SK-N-SH (cell line): ENCODE data around the gene DVL3. TPM values are rescaled to one million over a fixed set of nuclear protein-coding genes. Genes with fewer than 3 reads are reported as not detected.
A peak's percentile ranks its signal among the peaks of the same experiment; 100 is the strongest.

Source experiments
- CTCF ChIA-PET: fragments of 300-600, 350-600 bp; formaldehyde crosslinking; extraction: SDS; loops from one replicate; lab custom pipeline; 2021; lab: Yijun Ruan, JAX
- POLR2A ChIA-PET: fragments of 350-600 bp; sonication (Branson Sonifier 250); formaldehyde crosslinking; extraction: SDS; loops from one replicate; lab custom pipeline; 2020; ENCODE audit warnings: antibody characterized with exemption, inconsistent platforms; lab: Yijun Ruan, JAX
- DNase-seq: peaks from one replicate; pipeline ENCODE4 v3.0.0; 2012
- H2AFZ ChIP-seq: fragments of 200-600 bp; sonication (generic); 2 replicates; pipeline ENCODE4 v1.8.1; 2016; ENCODE audit warnings: antibody characterized with exemption, mild to moderate bottlenecking, low read depth
- H3F3A ChIP-seq: fragments of 200-600 bp; sonication (generic); replicated peaks from 2 replicates; pipeline ENCODE3; 2016; ENCODE audit warnings: antibody characterized with exemption, mild to moderate bottlenecking; ENCODE audit not compliant: insufficient read depth
- H3K27ac ChIP-seq, 2 experiments: fragments of 200-500 bp in 1 of 2; fragments of 200-600 bp in 1 of 2; sonication (Bioruptor generic) in 1 of 2; sonication (generic), shearing (Covaris generic) in 1 of 2; 2 replicates each; pipeline versions ENCODE4 v1.5.1 to v1.6.1; 2014 to 2016; ENCODE audit warnings: low read depth in 2 of 2, inconsistent platforms in 1 of 2, low read length in 1 of 2, mild to moderate bottlenecking in 1 of 2, mixed read lengths in 1 of 2
- H3K27me3 ChIP-seq: fragments of 200-600 bp; sonication (generic), shearing (Covaris generic); 2 replicates; pipeline ENCODE4 v1.6.1; 2016; ENCODE audit warnings: mixed run types; ENCODE audit not compliant: insufficient read depth
- H3K36me3 ChIP-seq, 2 experiments: fragments of 200-500 bp in 1 of 2; fragments of 200-600 bp in 1 of 2; sonication (Bioruptor generic) in 1 of 2; sonication (generic) in 1 of 2; replicated peaks in 1 of 2; 2 replicates each; pipeline versions ENCODE3 to v1.5.1; 2014 to 2016; ENCODE audit warnings: low read length in 1 of 2, mild to moderate bottlenecking in 1 of 2; ENCODE audit not compliant: insufficient read depth in 2 of 2, control insufficient read depth in 1 of 2
- H3K4me1 ChIP-seq, 2 experiments: fragments of 200-500 bp in 1 of 2; fragments of 200-600 bp in 1 of 2; sonication (Bioruptor generic) in 1 of 2; sonication (generic), shearing (Covaris generic) in 1 of 2; 2 replicates each; pipeline versions ENCODE4 v1.5.1 to v1.6.1; 2014 to 2016; ENCODE audit warnings: low read depth in 1 of 2, low read length in 1 of 2, mixed run types in 1 of 2; ENCODE audit not compliant: insufficient read depth in 2 of 2, control insufficient read depth in 1 of 2
- H3K4me2 ChIP-seq: fragments of 200-600 bp; sonication (generic), shearing (Covaris generic); 2 replicates; pipeline ENCODE4 v1.6.1; 2017; ENCODE audit warnings: mixed run types
- H3K4me3 ChIP-seq, 2 experiments: fragments of 200-500 bp in 1 of 2; fragments of 200-600 bp in 1 of 2; sonication (Bioruptor generic) in 1 of 2; sonication (generic), shearing (Covaris generic) in 1 of 2; 2 replicates each; pipeline versions ENCODE4 v1.5.1 to v1.8.1; 2014 to 2016; ENCODE audit warnings: low read depth in 2 of 2, inconsistent platforms in 1 of 2, low read length in 1 of 2, mild to moderate bottlenecking in 1 of 2, mixed read lengths in 1 of 2, moderate library complexity in 1 of 2
- H3K79me2 ChIP-seq: fragments of 200-600 bp; sonication (generic); 2 replicates; pipeline ENCODE4 v1.8.1; 2017; ENCODE audit warnings: mild to moderate bottlenecking; ENCODE audit not compliant: insufficient read depth
- H3K9ac ChIP-seq: fragments of 200-600 bp; sonication (generic); 2 replicates; pipeline ENCODE4 v1.6.1; 2017; ENCODE audit warnings: mixed run types
- H3K9me2 ChIP-seq: fragments of 200-600 bp; sonication (generic); 2 replicates; pipeline ENCODE4 v1.6.1; 2017; ENCODE audit warnings: mixed run types
- H3K9me3 ChIP-seq: fragments of 200-600 bp; sonication (generic); 2 replicates; pipeline ENCODE4 v1.6.1; 2017; ENCODE audit warnings: mixed run types, mild to moderate bottlenecking, moderate library complexity
- H4K20me1 ChIP-seq: fragments of 200-600 bp; sonication (generic); 2 replicates; pipeline ENCODE4 v1.6.1; 2017; ENCODE audit warnings: mild to moderate bottlenecking, mixed run types; ENCODE audit not compliant: insufficient read depth
- FOSL2 ChIP-seq: IDR thresholded peaks from 2 replicates; pipeline ENCODE4 v1.4.0; 2012; ENCODE audit warnings: low read depth, mild to moderate bottlenecking, moderate library complexity, borderline replicate concordance
- MEF2A ChIP-seq: IDR thresholded peaks from 2 replicates; pipeline ENCODE4 v1.4.0; 2012; ENCODE audit warnings: low read depth, borderline replicate concordance
- POLR2AphosphoS5 ChIP-seq: IDR thresholded peaks from 2 replicates; pipeline ENCODE4 v1.6.1; 2012; ENCODE audit warnings: low read depth, low read length
- SIN3A ChIP-seq: IDR thresholded peaks from 2 replicates; pipeline ENCODE4 v1.6.1; 2012; ENCODE audit warnings: low read depth, mild to moderate bottlenecking, low read length, moderate library complexity, borderline replicate concordance
- TCF12 ChIP-seq: IDR thresholded peaks from 2 replicates; pipeline ENCODE4 v1.4.0; 2012
- WGBS: methylation state at CpG from one replicate; pipeline ENCODE4 v1.1.6; 2017; ENCODE audit warnings: low lambda C conversion rate; 5-methylcytosine and 5-hydroxymethylcytosine counted together
- polyA plus RNA-seq, 3 experiments: library from polyadenylated mRNA; depleted of rRNA; stranded (reverse); fragments of >200 nt; gene quantifications; 2 replicates each; pipeline ENCODE4 v1.2.3, GENCODE V29; 2012

DVL3 gene
- polyA plus RNA-seq, 1 of the 3 experiments (the other 2 are of a cell fraction): 29.6 TPM

DNA sequence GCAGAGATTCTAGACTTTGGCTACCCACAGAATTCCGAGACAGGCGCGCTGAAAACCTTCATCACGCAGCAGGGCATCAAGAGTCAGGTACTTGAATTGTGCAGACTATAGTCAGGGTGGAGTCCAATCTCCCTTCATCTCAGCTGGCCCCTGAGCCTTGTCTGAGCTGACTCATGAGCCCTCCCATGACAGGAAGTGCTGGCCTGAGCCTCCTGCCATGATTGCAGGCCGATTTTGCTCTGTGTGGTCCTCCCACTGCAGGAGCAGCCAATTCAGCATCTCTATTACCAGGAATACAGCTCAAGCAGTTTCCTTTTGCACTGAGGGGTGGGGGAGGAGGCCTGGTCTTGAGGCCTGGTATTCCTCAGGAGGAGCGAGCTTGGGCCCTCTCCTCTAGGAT, 25.0 kb downstream of the DVL3 start:
- H3K36me3 ChIP-seq: peaks cover 64 to 68% of the 10 kb centered on the region in 2 experiments
- H3K27me3 ChIP-seq: no peaks in the 10 kb centered on the region
- no peaks in the 10 kb centered on the region for H3K9me2 ChIP-seq
- peaks cover 47% of the 10 kb centered on the region for H3F3A ChIP-seq
- ChIA-PET POLR2A (no interaction called here), CTCF (interaction anchor here (1.2 to 1.6 kb wide), 4 partner anchors 35 to 285 kb away, joined by 3 to 8 read pairs (median 5); partner anchors contain the start of gene EEF1AKMT4)
- 88% methylated on average over 6 of the region's 6 CpGs for WGBS
- peaks cover 24% of the 10 kb centered on the region for H4K20me1 ChIP-seq
- H3K9me3 ChIP-seq: no peaks in the 10 kb centered on the region
- no peak overlapping the region for H2AFZ ChIP-seq
- H3K79me2 ChIP-seq: peaks cover 50% of the 10 kb centered on the region
- 0 out of 2 replicates have a peak, but pooled peaks have one; percentile 14 for TF ChIP-seq FOSL2
- no peak for TF ChIP-seq POLR2AphosphoS5
- H3K4me1 ChIP-seq: peaks cover 24% of the 10 kb centered on the region in 2 experiments
- no peak for DNase-seq
- peak overlapping the region; percentile 21; the same call in 1 of the 2 replicates for H3K4me2 ChIP-seq
- no peak overlapping the region for H3K9ac ChIP-seq
- H3K27ac ChIP-seq: no peak overlapping the region
- no peak overlapping the region for H3K4me3 ChIP-seq

DNA sequence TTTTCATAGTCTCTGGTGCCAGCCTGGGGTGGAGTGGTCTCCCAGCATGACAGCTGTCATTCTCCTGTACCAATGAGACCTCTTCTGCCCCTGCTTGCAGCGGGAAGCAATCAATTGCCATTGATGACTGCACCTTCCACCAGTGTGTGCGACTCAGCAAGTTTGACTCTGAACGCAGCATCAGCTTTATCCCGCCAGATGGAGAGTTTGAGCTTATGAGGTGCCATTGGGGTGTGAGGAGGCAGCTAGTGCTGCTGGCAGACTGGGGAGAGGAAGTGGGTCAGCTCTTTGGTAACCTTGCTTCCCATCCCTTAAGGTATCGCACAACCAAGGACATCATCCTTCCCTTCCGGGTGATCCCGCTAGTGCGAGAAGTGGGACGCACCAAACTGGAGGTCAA, 26.4 kb downstream of the DVL3 start:
- H3K9me2 ChIP-seq: no peaks in the 10 kb centered on the region
- peaks cover 45% of the 10 kb centered on the region for H3F3A ChIP-seq
- H4K20me1 ChIP-seq: peaks cover 24% of the 10 kb centered on the region
- H3K9ac ChIP-seq: no peak overlapping the region
- peaks cover 45% of the 10 kb centered on the region for H3K79me2 ChIP-seq
- TF ChIP-seq MEF2A (no peak), POLR2AphosphoS5 (no peak)
- TF ChIP-seq, all 33 proteins: peak for 0
- H2AFZ ChIP-seq: no peak overlapping the region
- H3K4me3 ChIP-seq: no peak overlapping the region
- no peak overlapping the region for H3K27ac ChIP-seq
- WGBS: 98% methylated on average over 6 of the region's 9 CpGs
- ChIA-PET POLR2A (no interaction called here), CTCF (interaction anchor here (0.6 kb wide), 1 partner anchor 48 kb away, joined by 4 read pairs; no protein-coding TSS in a partner anchor)
- peaks cover 19 to 28% of the 10 kb centered on the region in 2 experiments for H3K4me1 ChIP-seq
- H3K4me2 ChIP-seq: no peak overlapping the region
- no peak for DNase-seq
- no peaks in the 10 kb centered on the region for H3K27me3 ChIP-seq
- peaks cover 64 to 68% of the 10 kb centered on the region in 2 experiments for H3K36me3 ChIP-seq
- H3K9me3 ChIP-seq: no peaks in the 10 kb centered on the region

DNA sequence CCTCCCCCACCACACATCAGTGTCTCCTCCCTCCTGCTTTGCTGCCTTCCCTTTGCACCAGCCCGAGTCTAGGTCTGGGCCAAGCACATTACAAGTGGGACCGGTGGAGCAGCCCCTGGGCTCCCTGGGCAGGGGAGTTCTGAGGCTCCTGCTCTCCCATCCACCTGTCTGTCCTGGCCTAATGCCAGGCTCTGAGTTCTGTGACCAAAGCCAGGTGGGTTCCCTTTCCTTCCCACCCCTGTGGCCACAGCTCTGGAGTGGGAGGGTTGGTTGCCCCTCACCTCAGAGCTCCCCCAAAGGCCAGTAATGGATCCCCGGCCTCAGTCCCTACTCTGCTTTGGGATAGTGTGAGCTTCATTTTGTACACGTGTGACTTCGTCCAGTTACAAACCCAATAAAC, 28.5 kb downstream of the DVL3 start:
- no peak overlapping the region for H3K4me3 ChIP-seq
- peaks cover 47% of the 10 kb centered on the region for H3K79me2 ChIP-seq
- H3K4me1 ChIP-seq: peaks cover 13 to 20% of the 10 kb centered on the region in 2 experiments
- no peak overlapping the region for H3K4me2 ChIP-seq
- no peak for DNase-seq
- no peaks in the 10 kb centered on the region for H3K27me3 ChIP-seq
- no peaks in the 10 kb centered on the region for H3K9me3 ChIP-seq
- WGBS: 93% methylated on average over 5 of the region's 5 CpGs
- peaks cover 36% of the 10 kb centered on the region for H3F3A ChIP-seq
- H3K27ac ChIP-seq: no peak overlapping the region
- ChIA-PET POLR2A (interaction anchor here (0.8 kb wide), 1 partner anchor 44 kb away, joined by 3 read pairs; no protein-coding TSS in a partner anchor), CTCF (interaction anchor here (0.6 to 3.2 kb wide), 3 partner anchors 9 to 77 kb away, joined by 3 to 13 read pairs (median 6); partner anchors contain the start of genes AP2M1, CAMK2N2 and EEF1AKMT4)
- peaks cover 18% of the 10 kb centered on the region for H4K20me1 ChIP-seq
- H3K9me2 ChIP-seq: no peaks in the 10 kb centered on the region
- peaks cover 51 to 62% of the 10 kb centered on the region in 2 experiments for H3K36me3 ChIP-seq
- no peak overlapping the region for H2AFZ ChIP-seq
- no peak overlapping the region for H3K9ac ChIP-seq
- TF ChIP-seq TCF12: no peak
- TF ChIP-seq SIN3A: no peak
- TF ChIP-seq, all 33 proteins: peak for 0
